Stimulated activated CD8-positive, alpha-beta memory T cell treated with anti-CD3 and anti-CD28 coated beads, Interleukin-15, amount 100 ng/mL, for 1 hour (primary cell): ENCODE data around the gene RASAL1.

Experiments used
- DNase-seq: peaks from one replicate; pipeline ENCODE4 v3.0.0-alpha.2; 2020; ENCODE audit warnings: low read depth

Gene RASAL1

GRCh38 chr12:113071135-113072112 lies 64.1 kb downstream of the RASAL1 start:
- DNase-seq, result no peak

- no peak for DNase-seq
Measured at GRCh38 chr12:113070117-113070906, 65.2 kb downstream of the RASAL1 start.

- no peak for DNase-seq
Measured at GRCh38 chr12:113069751-113070116, 65.8 kb downstream of the RASAL1 start.

- DNase-seq, result no peak
Measured at GRCh38 chr12:113069149-113069548, 66.4 kb downstream of the RASAL1 start.

- no peak for DNase-seq
Measured at GRCh38 chr12:113067987-113068935, 67.3 kb downstream of the RASAL1 start.

- no peak for DNase-seq
Measured at GRCh38 chr12:113066813-113067400, 68.7 kb downstream of the RASAL1 start.

GRCh38 chr12:113065126-113066007 lies 70.2 kb downstream of the RASAL1 start:
- DNase-seq, result no peak

GRCh38 chr12:113064395-113065125 lies 71.0 kb downstream of the RASAL1 start:
- DNase-seq, result no peak

GRCh38 chr12:113063396-113064350 lies 71.9 kb downstream of the RASAL1 start:
- DNase-seq, result no peak

GRCh38 chr12:113062502-113063395 lies 72.8 kb downstream of the RASAL1 start:
- DNase-seq, result no peak

GRCh38 chr12:113061061-113061694 lies 74.4 kb downstream of the RASAL1 start:
- no peak for DNase-seq

GRCh38 chr12:113060336-113060960 lies 75.1 kb downstream of the RASAL1 start:
- DNase-seq, result no peak

- DNase-seq, result no peak
Measured at GRCh38 chr12:113059071-113059595, 76.4 kb downstream of the RASAL1 start.

- no peak for DNase-seq
Measured at GRCh38 chr12:113058553-113058952, 77.0 kb downstream of the RASAL1 start.

- no peak for DNase-seq
Measured at GRCh38 chr12:113057565-113058485, 77.7 kb downstream of the RASAL1 start.
